BJ (cell line): ENCODE data around the gene WT1. TPM values are rescaled to one million over a fixed set of nuclear protein-coding genes. Genes with fewer than 3 reads are reported as not detected.

Experiments used
- CTCF ChIA-PET: fragments of 350-600 bp; formaldehyde crosslinking; extraction: SDS; loops from one replicate; lab custom pipeline; 2021; ENCODE audit warnings: antibody characterized with exemption, inconsistent platforms; lab: Yijun Ruan, JAX
- POLR2A ChIA-PET: fragments of 300-600 bp; sonication (Branson Sonifier 250); formaldehyde crosslinking; extraction: SDS; loops from one replicate; lab custom pipeline; 2021; ENCODE audit warnings: antibody characterized with exemption; lab: Charles Lee
- DNase-seq: peaks from one replicate; pipeline ENCODE4 v3.0.0-alpha.2; 2011; ENCODE audit warnings: low read depth
- H3K27me3 ChIP-seq: 2 replicates; pipeline ENCODE4 v1.6.0; 2011; ENCODE audit warnings: low read length; ENCODE audit not compliant: control insufficient read depth, insufficient read depth
- H3K36me3 ChIP-seq: 2 replicates; pipeline ENCODE4 v1.5.1; 2011; ENCODE audit warnings: low read length; ENCODE audit not compliant: control insufficient read depth, insufficient read depth
- H3K4me3 ChIP-seq: 2 replicates; pipeline ENCODE4 v1.5.1; 2011; ENCODE audit warnings: low read depth, mild to moderate bottlenecking, control low read depth, low read length
- polyA plus RNA-seq: library from polyadenylated mRNA; depleted of rRNA; stranded (reverse); fragments of >200 nt; gene quantifications from 2 replicates; pipeline ENCODE4 v1.2.3, GENCODE V29; 2011
- TF ChIP-seq, protein P1 (sequence below): IDR thresholded peaks from 2 replicates; pipeline ENCODE4 v1.5.1; 2011; ENCODE audit warnings: low read depth, mild to moderate bottlenecking, control low read depth, inconsistent platforms, low read length, moderate library complexity; ENCODE audit not compliant: insufficient read depth

WT1 gene
- polyA plus RNA-seq, 1 experiment = not detected

- no peaks in the 10 kb centered on the region for H3K36me3 ChIP-seq
- no peaks in the 10 kb centered on the region; the same call in 1 of the 2 replicates for H3K27me3 ChIP-seq
- DNase-seq = no peak
- ChIA-PET POLR2A (no interaction called here), CTCF (interaction anchor here (0.6 to 1.4 kb wide), 4 partner anchors 10 to 407 kb away, joined by 3 to 4 read pairs (median 3); no protein-coding TSS in a partner anchor)
- H3K4me3 ChIP-seq = no peak overlapping the region
- TF ChIP-seq, protein P1, sequence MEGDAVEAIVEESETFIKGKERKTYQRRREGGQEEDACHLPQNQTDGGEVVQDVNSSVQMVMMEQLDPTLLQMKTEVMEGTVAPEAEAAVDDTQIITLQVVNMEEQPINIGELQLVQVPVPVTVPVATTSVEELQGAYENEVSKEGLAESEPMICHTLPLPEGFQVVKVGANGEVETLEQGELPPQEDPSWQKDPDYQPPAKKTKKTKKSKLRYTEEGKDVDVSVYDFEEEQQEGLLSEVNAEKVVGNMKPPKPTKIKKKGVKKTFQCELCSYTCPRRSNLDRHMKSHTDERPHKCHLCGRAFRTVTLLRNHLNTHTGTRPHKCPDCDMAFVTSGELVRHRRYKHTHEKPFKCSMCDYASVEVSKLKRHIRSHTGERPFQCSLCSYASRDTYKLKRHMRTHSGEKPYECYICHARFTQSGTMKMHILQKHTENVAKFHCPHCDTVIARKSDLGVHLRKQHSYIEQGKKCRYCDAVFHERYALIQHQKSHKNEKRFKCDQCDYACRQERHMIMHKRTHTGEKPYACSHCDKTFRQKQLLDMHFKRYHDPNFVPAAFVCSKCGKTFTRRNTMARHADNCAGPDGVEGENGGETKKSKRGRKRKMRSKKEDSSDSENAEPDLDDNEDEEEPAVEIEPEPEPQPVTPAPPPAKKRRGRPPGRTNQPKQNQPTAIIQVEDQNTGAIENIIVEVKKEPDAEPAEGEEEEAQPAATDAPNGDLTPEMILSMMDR = peak; percentile 48
These were observed 49.3 kb downstream of the WT1 start for GRCh38 chr11:32385998-32386397.

DNA sequence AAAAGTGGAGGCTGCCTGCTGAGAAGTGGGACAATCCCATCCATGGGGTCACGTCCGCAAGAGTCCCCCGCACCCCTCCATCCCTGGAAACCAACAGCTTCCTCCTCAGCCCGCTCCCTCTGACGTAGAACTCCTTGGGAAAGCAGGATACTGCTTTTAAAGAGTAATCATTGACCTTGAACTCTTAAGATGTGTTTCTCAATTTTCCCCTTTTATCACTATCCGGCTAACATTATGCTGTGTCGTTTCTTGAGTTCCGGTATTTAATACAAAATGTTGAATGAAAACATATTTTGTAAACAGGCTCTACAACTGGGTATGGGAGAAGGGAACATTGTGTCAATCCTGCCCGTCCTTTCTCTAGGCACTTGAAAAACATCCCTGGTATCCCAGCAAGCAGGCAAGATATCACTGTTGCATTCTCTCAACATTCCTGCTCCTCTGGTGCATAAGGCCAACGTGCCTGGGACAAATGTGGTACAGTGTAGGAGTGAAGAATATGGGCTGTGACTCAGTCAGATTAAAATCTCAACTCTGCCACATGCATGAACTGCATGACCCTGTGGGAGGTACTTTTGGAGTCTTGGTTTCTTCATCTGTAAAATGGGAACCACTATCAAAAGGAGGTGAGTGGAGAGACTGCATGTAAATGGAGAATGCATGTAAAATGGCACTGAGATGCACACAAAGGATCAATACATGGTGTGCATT is 52.8 kb downstream of the WT1 start:
- no peaks in the 10 kb centered on the region for H3K36me3 ChIP-seq
- DNase-seq = no peak
- no peak overlapping the region for H3K4me3 ChIP-seq
- ChIA-PET POLR2A (no interaction called here), CTCF (no interaction called here)
- no peaks in the 10 kb centered on the region; the same call in 1 of the 2 replicates for H3K27me3 ChIP-seq
- TF ChIP-seq, protein P1 = no peak

GRCh38 chr11:32381179-32381578 is 54.2 kb downstream of the WT1 start:
- Histone ChIP-seq H3K36me3 (no peaks in the 10 kb centered on the region), H3K4me3 (no peak overlapping the region), H3K27me3 (no peaks in the 10 kb centered on the region; the same call in 1 of the 2 replicates)
- TF ChIP-seq, protein P1 = no peak
- ChIA-PET CTCF (no interaction called here), POLR2A (no interaction called here)
- no peak for DNase-seq

DNA sequence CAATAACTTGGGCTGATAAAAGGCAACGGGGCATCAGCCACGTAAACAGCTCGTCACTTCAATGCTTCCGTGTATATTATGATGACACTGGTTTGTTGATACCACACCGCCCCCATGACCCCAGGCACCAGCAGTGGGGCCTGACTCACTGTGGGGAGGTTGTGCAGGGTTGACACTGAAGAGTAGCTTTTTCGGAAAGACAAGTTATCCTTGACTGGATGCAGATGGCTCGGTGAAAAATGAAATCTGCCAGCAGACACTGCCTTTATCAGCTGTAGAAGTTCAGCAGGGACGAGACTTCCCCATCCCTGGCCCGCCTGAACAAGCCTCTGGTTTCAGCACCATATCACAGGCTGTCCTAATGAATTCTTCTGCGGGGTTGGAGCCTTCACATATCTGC is 55.6 kb downstream of the WT1 start:
- Histone ChIP-seq H3K36me3 (no peaks in the 10 kb centered on the region), H3K4me3 (no peak overlapping the region), H3K27me3 (no peaks in the 10 kb centered on the region; the same call in 1 of the 2 replicates)
- DNase-seq = no peak
- CTCF ChIA-PET = no interaction called here
- POLR2A ChIA-PET = no interaction called here
- TF ChIP-seq, protein P1 = no peak

GRCh38 chr11:32375826-32376225 is 59.5 kb downstream of the WT1 start:
- Histone ChIP-seq H3K36me3 (no peaks in the 10 kb centered on the region), H3K27me3 (no peaks in the 10 kb centered on the region; the same call in 1 of the 2 replicates), H3K4me3 (no peak overlapping the region)
- no peak for DNase-seq
- CTCF ChIA-PET = interaction anchor here (0.6 to 0.9 kb wide), 3 partner anchors 10 to 326 kb away, joined by 3 read pairs; no protein-coding TSS in a partner anchor
- TF ChIP-seq, protein P1 = no peak
- POLR2A ChIA-PET = no interaction called here
